ENCODE measurements around the gene OR4D1. TPM values are rescaled to one million over a fixed set of nuclear protein-coding genes. Genes with fewer than 3 reads are reported as not detected.
"Not testable (repeated sequence)": the region's sequence is repeated elsewhere in the genome, so short reads cannot be mapped to it uniquely, and the experiment has no call there.

OR4D1 gene
- total and polyA plus RNA-seq, 4 donors = 0.01 to 0.09 TPM; not detected in 2

GRCh38 chr17:58120195-58120822, 27.9 kb upstream of the OR4D1 start:
- Histone ChIP-seq H3K27ac (ENCODE audit: low read depth in 1 of 2, low read length in 1 of 2) (no peak overlapping the region), H3K4me1 (ENCODE audit: control insufficient read depth in 5 of 5, insufficient read depth in 5 of 5, low read length in 5 of 5) (no peaks in the 10 kb centered on the region), H3K4me3 (no peak overlapping the region), H3K9me3 (ENCODE audit: control insufficient read depth in 4 of 4, insufficient read depth in 3 of 4, low read length in 3 of 4) (no peaks in the 10 kb centered on the region), H3K27me3 (ENCODE audit: control insufficient read depth in 3 of 3, insufficient read depth in 3 of 3, low read length in 2 of 3) (peaks cover 0 to 6% (median 0%) of the 10 kb centered on the region in 3 donors), H3K9ac (ENCODE audit: insufficient read depth in 1 of 2, low read length in 2 of 2) (no peak overlapping the region), H3K36me3 (ENCODE audit: control insufficient read depth in 4 of 4, insufficient read depth in 4 of 4, low read length in 4 of 4) (no peaks in the 10 kb centered on the region)
- no peak for TF ChIP-seq CTCF (IDR thresholded peaks at IDR 0.05; ENCODE audit: control extremely low read depth, extremely low read depth)
- DNase-seq (peak; percentile 63 to 88 (median 73)), ATAC-seq (ENCODE audit: insufficient read depth, low FRiP score) (no peak)
- 19 to 28% methylated on average over 7 of the region's 7 CpGs for whole genome bisulfite sequencing, 2 donors

- H3K9ac ChIP-seq (ENCODE audit: insufficient read depth in 1 of 2, low read length in 2 of 2) = no peak overlapping the region
- H3K27ac ChIP-seq (ENCODE audit: low read depth in 1 of 2, low read length in 1 of 2) = no peak overlapping the region
- WGBS, 2 donors = 43 to 48% methylated on average over 4 to 5 of the region's 5 CpGs
- H3K4me1 ChIP-seq (ENCODE audit: control insufficient read depth in 5 of 5, insufficient read depth in 5 of 5, low read length in 5 of 5) = no peaks in the 10 kb centered on the region
- H3K36me3 ChIP-seq (ENCODE audit: control insufficient read depth in 4 of 4, insufficient read depth in 4 of 4, low read length in 4 of 4) = no peaks in the 10 kb centered on the region
- no peaks in the 10 kb centered on the region for H3K9me3 ChIP-seq (ENCODE audit: control insufficient read depth in 4 of 4, insufficient read depth in 3 of 4, low read length in 3 of 4)
- TF ChIP-seq CTCF (IDR thresholded peaks at IDR 0.05; ENCODE audit: control extremely low read depth, extremely low read depth) = no peak
- H3K4me3 ChIP-seq = no peak overlapping the region
- DNase-seq (peak; percentile 44 to 69 (median 62)), ATAC-seq (ENCODE audit: insufficient read depth, low FRiP score) (no peak)
- H3K27me3 ChIP-seq (ENCODE audit: control insufficient read depth in 3 of 3, insufficient read depth in 3 of 3, low read length in 2 of 3) = peaks cover 0 to 9% (median 0%) of the 10 kb centered on the region in 3 donors
Measured at GRCh38 chr17:58121925-58122324, 26.3 kb upstream of the OR4D1 start.

GRCh38 chr17:58127846-58128245, 20.3 kb upstream of the OR4D1 start:
- H3K4me1 ChIP-seq (ENCODE audit: control insufficient read depth in 5 of 5, insufficient read depth in 5 of 5, low read length in 5 of 5) = no peaks in the 10 kb centered on the region
- peaks cover 0 to 11% (median 4%) of the 10 kb centered on the region in 3 donors for H3K27me3 ChIP-seq (ENCODE audit: control insufficient read depth in 3 of 3, insufficient read depth in 3 of 3, low read length in 2 of 3)
- no peak for TF ChIP-seq CTCF (IDR thresholded peaks at IDR 0.05; ENCODE audit: control extremely low read depth, extremely low read depth)
- no peaks in the 10 kb centered on the region for H3K36me3 ChIP-seq (ENCODE audit: control insufficient read depth in 4 of 4, insufficient read depth in 4 of 4, low read length in 4 of 4)
- H3K27ac ChIP-seq (ENCODE audit: low read depth in 1 of 2, low read length in 1 of 2) = no peak overlapping the region
- ATAC-seq (ENCODE audit: insufficient read depth, low FRiP score) (no peak), DNase-seq (no peak)
- H3K4me3 ChIP-seq = no peak overlapping the region
- H3K9ac ChIP-seq (ENCODE audit: insufficient read depth in 1 of 2, low read length in 2 of 2) = no peak overlapping the region
- no peaks in the 10 kb centered on the region for H3K9me3 ChIP-seq (ENCODE audit: control insufficient read depth in 4 of 4, insufficient read depth in 3 of 4, low read length in 3 of 4)
- WGBS, 2 donors = 46 to 47% methylated on average over 1 of the region's 1 CpG

- not testable (repeated sequence) for DNase-seq; ATAC-seq (ENCODE audit: insufficient read depth, low FRiP score); H3K4me3 ChIP-seq; H3K9me3 ChIP-seq (ENCODE audit: control insufficient read depth in 4 of 4, insufficient read depth in 3 of 4, low read length in 3 of 4); H3K36me3 ChIP-seq (ENCODE audit: control insufficient read depth in 4 of 4, insufficient read depth in 4 of 4, low read length in 4 of 4); H3K9ac ChIP-seq (ENCODE audit: insufficient read depth in 1 of 2, low read length in 2 of 2); H3K27ac ChIP-seq (ENCODE audit: low read depth in 1 of 2, low read length in 1 of 2); H3K4me1 ChIP-seq (ENCODE audit: control insufficient read depth in 5 of 5, insufficient read depth in 5 of 5, low read length in 5 of 5)
- WGBS, 2 donors = 96 to 97% methylated on average over 4 to 5 of the region's 5 CpGs
- peaks cover 0 to 18% (median 6%) of the 10 kb centered on the region in 3 donors for H3K27me3 ChIP-seq (ENCODE audit: control insufficient read depth in 3 of 3, insufficient read depth in 3 of 3, low read length in 2 of 3)
Measured at GRCh38 chr17:58132697-58133096, 15.5 kb upstream of the OR4D1 start.

All from lung (tissue), 12 donors.